Epithelial cell of esophagus (primary cell): ENCODE measurements around the gene MLLT10.
A peak's percentile ranks its signal among the peaks of the same experiment; 100 is the strongest.

Experiments used
- DNase-seq: peaks from one replicate; pipeline ENCODE4 v3.0.0; 2010; ENCODE audit warnings: low read depth
- H3K4me3 ChIP-seq: 2 replicates; pipeline ENCODE4 v1.5.1; 2011; ENCODE audit warnings: mild to moderate bottlenecking, low read length, control low read depth
- CTCF ChIP-seq: IDR thresholded peaks from 2 replicates; pipeline ENCODE4 v1.5.1; 2011; ENCODE audit warnings: low read depth, mild to moderate bottlenecking, low read length, control low read depth, inconsistent platforms; ENCODE audit not compliant: insufficient read depth; ENCODE audit errors: missing control alignments

MLLT10 gene

DNA sequence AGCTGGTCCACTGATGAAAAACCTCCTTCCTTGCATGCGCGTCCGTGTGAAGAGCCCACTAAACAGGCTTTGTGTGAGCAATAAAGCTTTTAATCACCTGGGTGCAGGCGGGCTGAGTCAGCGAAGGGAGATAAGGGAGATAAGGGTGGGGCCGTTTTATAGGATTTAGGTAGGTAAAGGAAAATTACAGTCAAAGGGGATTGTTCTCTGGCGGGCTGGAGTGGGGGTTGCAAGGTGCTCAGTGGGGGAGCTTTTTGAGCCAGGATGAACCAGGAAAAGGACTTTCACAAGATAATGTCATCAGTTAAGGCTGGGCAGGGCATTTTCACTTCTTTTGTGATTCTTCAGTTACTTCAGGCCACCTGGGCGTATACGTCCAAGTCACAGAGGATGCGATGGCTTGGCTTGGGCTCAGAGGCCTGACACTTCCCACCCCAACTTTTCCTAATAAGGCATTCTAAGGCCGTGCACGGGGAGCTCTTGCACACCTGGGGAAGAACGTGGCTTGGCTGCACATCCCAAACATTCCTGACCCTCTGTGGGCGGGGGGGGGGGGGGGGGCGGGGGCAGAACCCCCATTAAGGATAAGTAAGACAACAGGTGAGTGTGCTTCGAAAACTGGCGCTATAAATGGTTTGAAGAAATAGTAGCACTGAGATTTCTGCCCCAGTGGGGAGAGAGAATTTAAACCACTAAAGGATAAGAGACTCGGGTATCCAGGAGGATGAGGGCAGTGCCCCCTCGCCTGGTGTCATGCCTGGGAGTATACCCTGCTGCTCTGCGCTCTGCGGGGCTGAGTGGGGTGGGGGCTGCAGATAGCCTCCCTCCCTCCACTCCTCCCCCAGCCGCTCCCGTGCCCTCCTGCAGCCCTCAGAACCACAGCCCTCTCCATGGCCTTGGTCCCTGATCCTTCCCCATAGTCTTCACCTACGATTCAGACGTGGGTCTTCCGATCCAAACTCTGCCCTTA lies 217.6 kb downstream of the MLLT10 start:
- no peak overlapping the region for H3K4me3 ChIP-seq

GRCh38 chr10:21753497-21754270 lies 219.7 kb downstream of the MLLT10 start:
- no peak overlapping the region for H3K4me3 ChIP-seq
- DNase-seq: no peak
- no peak for TF ChIP-seq CTCF

More for the DNA sequence above, 217.6 kb downstream of the MLLT10 start:
- no peak for TF ChIP-seq CTCF
- no peak for DNase-seq

- no peak overlapping the region for H3K4me3 ChIP-seq
- peak; percentile 15 for DNase-seq
- no peak for TF ChIP-seq CTCF
Measured at GRCh38 chr10:21754410-21755011, 220.5 kb downstream of the MLLT10 start.

- no peak for TF ChIP-seq CTCF
- H3K4me3 ChIP-seq: no peak overlapping the region
- no peak for DNase-seq
Measured at GRCh38 chr10:21756707-21757106, 222.7 kb downstream of the MLLT10 start.

- no peak overlapping the region for H3K4me3 ChIP-seq
- no peak for TF ChIP-seq CTCF
- DNase-seq: no peak
Measured at GRCh38 chr10:21757185-21757901, 223.3 kb downstream of the MLLT10 start.

GRCh38 chr10:21758239-21758638 lies 224.2 kb downstream of the MLLT10 start:
- DNase-seq: no peak
- no peak for TF ChIP-seq CTCF
- no peak overlapping the region for H3K4me3 ChIP-seq
